NCI-H1417 treated with DMSO at 0.1 percent for 48 hours (cell line): Measurements from ENCODE around the gene PLEKHH3.
"Not testable (repeated sequence)": the region's sequence is repeated elsewhere in the genome, so short reads cannot be mapped to it uniquely, and the experiment has no call there.

Experiments used
- DNase-seq: peaks from one replicate; lab custom pipeline; 2025; lab: John Stamatoyannopoulos, UW

PLEKHH3 gene

GRCh38 chr17:42629411-42630009 is 47.3 kb downstream of the PLEKHH3 start:
- DNase-seq: no peak

GRCh38 chr17:42627032-42627764 is 49.6 kb downstream of the PLEKHH3 start:
- DNase-seq: not testable (repeated sequence)

- DNase-seq: no peak
Measured at GRCh38 chr17:42623732-42624596, 52.8 kb downstream of the PLEKHH3 start.

- no peak for DNase-seq
Measured at GRCh38 chr17:42623271-42623670, 53.5 kb downstream of the PLEKHH3 start.

GRCh38 chr17:42621987-42622386 is 54.8 kb downstream of the PLEKHH3 start:
- DNase-seq: not testable (repeated sequence)

GRCh38 chr17:42618442-42619150 is 58.2 kb downstream of the PLEKHH3 start:
- no peak for DNase-seq

GRCh38 chr17:42617956-42618431 is 58.8 kb downstream of the PLEKHH3 start:
- DNase-seq: no peak
